DND-41 (cell line): Measurements from ENCODE around the gene MYCN.

Experiments used
- ATAC-seq: fragments of 200-7000 bp; cut with Tn5 transposase; 3 replicates; pipeline ENCODE4 v1.9.1; 2021; ENCODE audit warnings: low read depth; ENCODE audit not compliant: insufficient read depth
- DNase-seq: peaks from one replicate; pipeline ENCODE4 v3.0.0-alpha.2; 2020
- H2AFZ ChIP-seq: 2 replicates; pipeline ENCODE4 v1.6.0; 2012; ENCODE audit warnings: low read depth, low read length
- H3K27ac ChIP-seq: 2 replicates; pipeline ENCODE4 v1.5.1; 2012; ENCODE audit warnings: low read length, inconsistent platforms
- H3K27me3 ChIP-seq: fragments of 200-600 bp; sonication (generic); 2 replicates; pipeline ENCODE4 v1.6.0; 2012; ENCODE audit warnings: low read length, mild to moderate bottlenecking, inconsistent platforms; ENCODE audit not compliant: insufficient read depth, poor library complexity
- H3K36me3 ChIP-seq: 2 replicates; pipeline ENCODE4 v1.5.1; 2012; ENCODE audit warnings: low read length, inconsistent platforms; ENCODE audit not compliant: insufficient read depth
- H3K4me1 ChIP-seq: 2 replicates; pipeline ENCODE4 v1.5.1; 2012; ENCODE audit warnings: mild to moderate bottlenecking, low read length; ENCODE audit not compliant: insufficient read depth
- H3K4me2 ChIP-seq: 2 replicates; pipeline ENCODE4 v1.6.0; 2012; ENCODE audit warnings: mild to moderate bottlenecking, moderate library complexity, low read length, inconsistent platforms; ENCODE audit not compliant: insufficient read depth
- H3K4me3 ChIP-seq, 2 experiments: fragments of 200-600 bp in 1 of 2; shearing (Covaris generic) in 1 of 2; 2 replicates each; pipeline ENCODE4 v1.5.1; 2012 to 2016; ENCODE audit warnings: inconsistent platforms in 2 of 2, low read length in 2 of 2, mild to moderate bottlenecking in 2 of 2, low read depth in 1 of 2, moderate library complexity in 1 of 2
- H3K79me2 ChIP-seq: 2 replicates; pipeline ENCODE4 v1.6.0; 2012; ENCODE audit warnings: low read length, inconsistent platforms; ENCODE audit not compliant: insufficient read depth
- H3K9ac ChIP-seq: 2 replicates; pipeline ENCODE4 v1.6.0; 2012; ENCODE audit warnings: low read depth, mild to moderate bottlenecking, inconsistent platforms, low read length, moderate library complexity
- H3K9me3 ChIP-seq: 2 replicates; pipeline ENCODE4 v1.5.1; 2012; ENCODE audit warnings: low read length, moderate library complexity, mild to moderate bottlenecking, inconsistent platforms; ENCODE audit not compliant: insufficient read depth, severe bottlenecking
- H4K20me1 ChIP-seq: 2 replicates; pipeline ENCODE4 v1.6.0; 2012; ENCODE audit warnings: low read length; ENCODE audit not compliant: insufficient read depth
- EZH2 ChIP-seq: IDR thresholded peaks from 3 replicates; pipeline ENCODE4 v1.6.1; 2012; ENCODE audit warnings: borderline replicate concordance, low read depth, mild to moderate bottlenecking, moderate library complexity, low read length, inconsistent platforms; ENCODE audit not compliant: severe bottlenecking
- TF ChIP-seq, protein P1 (sequence below): IDR thresholded peaks from 2 replicates; pipeline ENCODE4 v1.5.1; 2012; ENCODE audit warnings: borderline replicate concordance, low read length, moderate library complexity, mild to moderate bottlenecking; ENCODE audit not compliant: poor library complexity, severe bottlenecking; ENCODE audit errors: extremely low read depth

MYCN gene

DNA sequence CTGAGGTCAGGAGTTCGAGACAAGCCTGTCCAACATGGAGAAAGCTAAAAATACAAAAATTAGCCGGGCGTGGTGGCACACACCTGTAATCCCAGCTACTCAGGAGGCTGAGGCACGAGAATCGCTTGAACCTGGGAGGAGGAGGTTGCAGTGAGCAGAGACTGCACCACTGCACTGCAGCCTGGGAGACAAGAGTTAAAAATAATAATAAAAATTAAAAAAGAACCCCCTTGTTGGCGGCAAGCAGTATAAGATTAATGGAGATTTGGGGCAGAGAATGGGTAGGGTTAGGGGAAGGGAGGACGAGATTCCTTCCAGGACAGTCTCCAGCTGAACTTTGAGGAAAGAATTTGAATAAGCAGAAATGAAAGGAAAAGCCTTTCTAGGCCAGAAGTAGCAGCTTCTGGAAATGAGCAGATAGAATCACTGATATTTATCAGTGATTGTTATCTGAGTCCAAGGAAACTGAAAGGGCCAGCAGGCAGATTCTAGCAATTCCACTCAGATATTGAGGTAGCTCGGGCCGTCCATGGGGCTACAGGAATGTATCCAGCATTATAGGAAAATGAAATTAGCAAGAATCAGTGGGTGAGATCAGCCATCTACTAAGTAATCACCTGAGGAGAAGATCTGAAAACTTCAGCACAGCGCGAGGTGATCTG, 7.0 kb upstream of the MYCN start:
- Histone ChIP-seq H3K4me3 (no peak overlapping the region), H3K27me3 (no peaks in the 10 kb centered on the region), H3K4me1 (no peaks in the 10 kb centered on the region), H3K36me3 (no peaks in the 10 kb centered on the region), H3K79me2 (no peaks in the 10 kb centered on the region), H4K20me1 (no peaks in the 10 kb centered on the region), H3K27ac (no peak overlapping the region), H3K9me3 (no peaks in the 10 kb centered on the region), H2AFZ (no peak overlapping the region), H3K9ac (no peak overlapping the region), H3K4me2 (no peak overlapping the region)
- ATAC-seq: no peak
- TF ChIP-seq EZH2: no peak
- TF ChIP-seq, protein P1, sequence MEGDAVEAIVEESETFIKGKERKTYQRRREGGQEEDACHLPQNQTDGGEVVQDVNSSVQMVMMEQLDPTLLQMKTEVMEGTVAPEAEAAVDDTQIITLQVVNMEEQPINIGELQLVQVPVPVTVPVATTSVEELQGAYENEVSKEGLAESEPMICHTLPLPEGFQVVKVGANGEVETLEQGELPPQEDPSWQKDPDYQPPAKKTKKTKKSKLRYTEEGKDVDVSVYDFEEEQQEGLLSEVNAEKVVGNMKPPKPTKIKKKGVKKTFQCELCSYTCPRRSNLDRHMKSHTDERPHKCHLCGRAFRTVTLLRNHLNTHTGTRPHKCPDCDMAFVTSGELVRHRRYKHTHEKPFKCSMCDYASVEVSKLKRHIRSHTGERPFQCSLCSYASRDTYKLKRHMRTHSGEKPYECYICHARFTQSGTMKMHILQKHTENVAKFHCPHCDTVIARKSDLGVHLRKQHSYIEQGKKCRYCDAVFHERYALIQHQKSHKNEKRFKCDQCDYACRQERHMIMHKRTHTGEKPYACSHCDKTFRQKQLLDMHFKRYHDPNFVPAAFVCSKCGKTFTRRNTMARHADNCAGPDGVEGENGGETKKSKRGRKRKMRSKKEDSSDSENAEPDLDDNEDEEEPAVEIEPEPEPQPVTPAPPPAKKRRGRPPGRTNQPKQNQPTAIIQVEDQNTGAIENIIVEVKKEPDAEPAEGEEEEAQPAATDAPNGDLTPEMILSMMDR: no peak
- DNase-seq: no peak

DNA sequence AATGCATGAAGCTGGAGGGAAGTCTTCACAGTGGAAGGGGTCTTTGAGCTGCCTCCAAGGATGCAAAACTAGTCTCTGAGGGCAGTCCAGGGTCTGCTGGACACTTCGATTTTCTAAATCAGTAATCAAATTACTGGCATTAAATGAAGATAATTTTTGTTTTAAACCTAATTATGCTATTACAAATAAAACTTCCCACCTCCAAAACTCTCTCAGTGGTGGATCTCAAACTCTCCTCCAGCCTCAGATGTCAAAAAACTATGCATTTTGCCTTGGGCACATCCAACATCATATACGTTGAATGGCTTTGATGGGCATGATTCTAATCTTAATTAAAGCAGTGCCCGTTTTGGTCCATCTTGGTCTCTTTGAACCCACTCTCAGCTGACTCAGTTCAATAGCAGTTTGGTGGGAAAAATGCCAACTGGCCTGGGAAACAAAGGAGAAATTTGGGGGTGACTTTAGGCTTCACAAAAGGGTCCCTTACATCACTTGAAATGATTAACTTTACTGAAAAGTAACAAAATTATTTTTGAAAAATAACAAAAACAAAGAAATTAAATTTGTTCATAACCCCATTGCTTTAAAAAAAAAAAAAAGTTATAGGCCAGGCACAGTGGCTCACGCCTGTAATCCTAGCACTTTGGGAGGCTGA, 5.9 kb upstream of the MYCN start:
- no peak overlapping the region for H3K27ac ChIP-seq
- ATAC-seq (no peak), DNase-seq (no peak)
- H2AFZ ChIP-seq: no peak overlapping the region
- H3K9ac ChIP-seq: no peak overlapping the region
- H3K27me3 ChIP-seq: no peaks in the 10 kb centered on the region
- no peaks in the 10 kb centered on the region for H3K36me3 ChIP-seq
- no peaks in the 10 kb centered on the region for H3K9me3 ChIP-seq
- TF ChIP-seq EZH2: no peak
- TF ChIP-seq, protein P1: no peak
- no peaks in the 10 kb centered on the region for H4K20me1 ChIP-seq
- H3K4me1 ChIP-seq: no peaks in the 10 kb centered on the region
- no peaks in the 10 kb centered on the region for H3K79me2 ChIP-seq
- no peak overlapping the region for H3K4me2 ChIP-seq
- no peak overlapping the region for H3K4me3 ChIP-seq

DNA sequence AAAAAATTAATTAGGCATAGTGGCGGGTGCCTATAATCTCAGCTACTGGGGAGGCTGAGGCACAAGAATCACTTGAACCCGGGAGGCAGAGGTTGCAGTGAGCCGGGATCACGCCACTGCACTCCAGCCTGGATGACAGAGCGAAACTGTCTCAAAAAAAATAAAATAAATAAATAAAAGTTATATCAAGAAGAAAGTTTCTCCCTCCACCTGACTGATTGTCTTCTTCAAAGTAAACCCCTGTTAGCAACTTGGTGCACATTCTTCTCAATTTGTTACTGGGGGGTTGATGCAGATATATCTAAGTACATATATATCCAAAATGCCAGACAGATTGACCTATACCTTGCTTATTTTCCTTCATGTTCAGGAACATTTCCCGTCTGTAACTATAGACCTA, 5.2 kb upstream of the MYCN start:
- H3K9me3 ChIP-seq: no peaks in the 10 kb centered on the region
- H3K36me3 ChIP-seq: no peaks in the 10 kb centered on the region
- ATAC-seq (no peak), DNase-seq (no peak)
- H3K4me2 ChIP-seq: no peak overlapping the region
- no peaks in the 10 kb centered on the region for H3K4me1 ChIP-seq
- H3K4me3 ChIP-seq: no peak overlapping the region
- no peaks in the 10 kb centered on the region for H3K27me3 ChIP-seq
- no peak overlapping the region for H3K9ac ChIP-seq
- TF ChIP-seq, protein P1: no peak
- TF ChIP-seq EZH2: no peak
- H2AFZ ChIP-seq: no peak overlapping the region
- H3K79me2 ChIP-seq: no peaks in the 10 kb centered on the region
- no peaks in the 10 kb centered on the region for H4K20me1 ChIP-seq
- H3K27ac ChIP-seq: no peak overlapping the region
